ENCODE results near the gene APBB2.

Gene APBB2

GRCh38 chr4:41189666-41190065 is 24.7 kb downstream of the APBB2 start:
- DNase-seq (ENCODE audit: low spot score) = no peak

GRCh38 chr4:41189076-41189475 is 25.3 kb downstream of the APBB2 start:
- no peak for DNase-seq (ENCODE audit: low spot score)

GRCh38 chr4:41185614-41186592 is 28.4 kb downstream of the APBB2 start:
- DNase-seq (ENCODE audit: low spot score) = no peak

GRCh38 chr4:41184009-41184408 is 30.3 kb downstream of the APBB2 start:
- DNase-seq (ENCODE audit: low spot score) = no peak

- DNase-seq (ENCODE audit: low spot score) = no peak
Measured at GRCh38 chr4:41183021-41183553, 31.3 kb downstream of the APBB2 start.

GRCh38 chr4:41181037-41181436 is 33.3 kb downstream of the APBB2 start:
- DNase-seq (ENCODE audit: low spot score) = no peak

GRCh38 chr4:41179498-41180195 is 34.7 kb downstream of the APBB2 start:
- no peak for DNase-seq (ENCODE audit: low spot score)

- DNase-seq (ENCODE audit: low spot score) = no peak
Measured at GRCh38 chr4:41178372-41179370, 35.7 kb downstream of the APBB2 start.

GRCh38 chr4:41177016-41177415 is 37.3 kb downstream of the APBB2 start:
- DNase-seq (ENCODE audit: low spot score) = no peak

GRCh38 chr4:41176340-41176739 is 38.0 kb downstream of the APBB2 start:
- no peak for DNase-seq (ENCODE audit: low spot score)

- no peak for DNase-seq (ENCODE audit: low spot score)
Measured at GRCh38 chr4:41175794-41176193, 38.5 kb downstream of the APBB2 start.

- DNase-seq (ENCODE audit: low spot score) = no peak
Measured at GRCh38 chr4:41174444-41174843, 39.9 kb downstream of the APBB2 start.

GRCh38 chr4:41172786-41173185 is 41.6 kb downstream of the APBB2 start:
- no peak for DNase-seq (ENCODE audit: low spot score)

GRCh38 chr4:41169256-41169800 is 45.0 kb downstream of the APBB2 start:
- no peak for DNase-seq (ENCODE audit: low spot score)

- DNase-seq (ENCODE audit: low spot score) = no peak
Measured at GRCh38 chr4:41167191-41167590, 47.2 kb downstream of the APBB2 start.

GRCh38 chr4:41164405-41164804 is 49.9 kb downstream of the APBB2 start:
- no peak for DNase-seq (ENCODE audit: low spot score)

GRCh38 chr4:41161355-41161754 is 53.0 kb downstream of the APBB2 start:
- DNase-seq (ENCODE audit: low spot score) = no peak

GRCh38 chr4:41160856-41161255 is 53.5 kb downstream of the APBB2 start:
- no peak for DNase-seq (ENCODE audit: low spot score)

- DNase-seq (ENCODE audit: low spot score) = no peak
Measured at GRCh38 chr4:41160012-41160789, 54.1 kb downstream of the APBB2 start.

GRCh38 chr4:41158756-41159155 is 55.6 kb downstream of the APBB2 start:
- DNase-seq (ENCODE audit: low spot score) = no peak

GRCh38 chr4:41158274-41158673 is 56.1 kb downstream of the APBB2 start:
- no peak for DNase-seq (ENCODE audit: low spot score)

All from CD4-positive, alpha-beta T cell treated with Interleukin-15 for 4 hours (primary cell).